ENCODE data around the gene SUPT4H1.

SUPT4H1 gene

GRCh38 chr17:58338841-58339754 lies 12.9 kb downstream of the SUPT4H1 start:
- peak; percentile 39 to 58 for DNase-seq

DNA sequence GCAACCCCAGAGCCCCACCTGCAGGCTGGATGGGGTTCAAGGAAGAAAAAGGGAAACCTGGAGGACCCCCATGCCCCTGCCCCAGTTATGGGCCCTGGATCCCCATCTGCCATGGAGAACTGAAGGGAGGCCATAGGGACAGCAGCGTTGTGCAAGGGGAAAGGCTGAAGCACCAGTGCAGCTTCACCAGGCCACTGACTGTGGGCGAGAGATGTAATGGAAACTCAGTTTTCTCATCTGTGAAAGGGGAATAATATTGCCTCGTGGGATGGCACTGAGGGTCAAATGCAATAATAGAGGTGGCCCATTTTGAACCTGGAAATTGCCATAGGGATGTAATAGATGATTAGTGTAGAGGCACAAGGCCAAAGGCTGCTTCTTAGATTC lies 13.6 kb downstream of the SUPT4H1 start:
- DNase-seq, result peak in 1 of 2 experiments; percentile 46

DNA sequence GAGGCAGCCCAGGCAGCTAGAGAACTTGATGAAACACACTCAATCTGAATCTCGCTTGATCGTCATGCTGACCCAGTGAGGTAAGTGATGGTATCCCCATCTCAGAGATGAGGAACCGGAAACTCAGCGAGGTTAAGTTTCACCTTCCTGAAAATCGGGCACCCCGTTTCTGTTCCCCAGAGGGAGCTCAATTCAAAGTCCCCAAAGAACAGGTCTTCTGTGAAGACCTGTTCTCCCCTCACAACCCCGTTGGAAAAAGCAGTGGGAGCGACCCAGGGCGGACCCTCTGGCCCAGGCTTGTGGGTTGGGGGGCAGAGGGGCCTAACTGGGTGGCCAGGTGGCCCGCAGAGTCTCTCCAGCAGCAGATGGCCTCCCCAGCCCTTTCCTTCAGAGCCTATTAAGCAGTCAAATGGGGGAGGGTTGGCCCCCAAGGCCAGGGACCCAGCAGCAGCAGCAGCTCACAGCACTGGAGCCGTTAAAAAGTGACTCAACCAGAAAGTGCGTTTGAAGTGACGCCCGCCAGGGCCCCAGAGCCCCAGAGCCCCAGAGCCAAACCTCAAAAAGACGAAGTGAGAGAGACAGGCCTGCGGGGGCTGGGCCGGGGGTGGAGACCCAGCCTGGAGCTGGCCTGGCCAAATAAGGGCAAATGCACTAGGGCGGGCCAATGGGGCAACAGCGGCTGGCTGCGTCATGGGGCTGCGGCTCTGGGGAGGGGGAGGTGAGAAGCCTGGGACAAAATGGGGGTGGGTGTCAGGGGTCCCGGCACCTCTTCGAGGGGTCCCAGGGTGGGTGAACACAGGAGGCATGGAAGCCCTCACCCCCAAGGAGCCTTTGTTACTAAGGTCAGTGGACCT lies 14.2 kb downstream of the SUPT4H1 start:
- peak; percentile 87 to 97 for DNase-seq

- peak; percentile 48 to 53 for DNase-seq
These were observed 14.8 kb downstream of the SUPT4H1 start for GRCh38 chr17:58337210-58337599.

DNA sequence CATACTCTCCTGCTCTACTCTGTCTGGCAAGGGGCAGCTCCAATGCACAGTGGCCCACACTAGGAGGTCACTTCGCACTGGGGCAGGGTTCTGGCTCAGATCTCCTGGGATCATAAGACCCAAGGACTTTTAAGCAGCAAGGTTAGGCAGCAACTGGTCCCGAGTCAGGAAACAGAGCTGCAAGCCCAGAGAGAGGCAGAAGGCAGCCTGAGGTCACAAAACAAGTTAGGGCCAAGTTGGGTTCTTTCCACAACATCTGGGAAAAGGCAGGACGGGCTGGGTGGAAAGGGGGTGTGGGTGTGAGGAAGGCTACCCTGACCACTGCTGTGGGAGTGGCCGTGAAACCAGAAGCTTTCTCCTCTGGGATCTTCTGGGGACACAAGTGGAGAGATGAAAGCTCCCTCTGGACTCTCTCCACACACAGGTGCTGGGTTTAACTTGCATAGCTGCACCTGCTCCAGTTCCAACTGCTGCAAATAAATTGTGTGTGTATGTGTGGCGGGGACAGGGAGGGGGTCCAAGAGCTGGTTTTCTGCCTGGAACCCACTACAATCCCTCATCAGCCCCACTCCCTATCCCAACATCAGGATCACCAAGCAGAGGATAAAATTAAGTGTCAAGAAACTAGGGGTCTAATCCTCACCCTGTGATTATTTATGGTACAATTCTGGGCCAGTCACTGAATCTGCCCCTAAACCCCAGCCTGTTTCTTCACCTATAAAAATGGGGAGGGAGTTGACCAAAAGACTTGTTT lies 15.4 kb downstream of the SUPT4H1 start:
- DNase-seq, result no peak

DNA sequence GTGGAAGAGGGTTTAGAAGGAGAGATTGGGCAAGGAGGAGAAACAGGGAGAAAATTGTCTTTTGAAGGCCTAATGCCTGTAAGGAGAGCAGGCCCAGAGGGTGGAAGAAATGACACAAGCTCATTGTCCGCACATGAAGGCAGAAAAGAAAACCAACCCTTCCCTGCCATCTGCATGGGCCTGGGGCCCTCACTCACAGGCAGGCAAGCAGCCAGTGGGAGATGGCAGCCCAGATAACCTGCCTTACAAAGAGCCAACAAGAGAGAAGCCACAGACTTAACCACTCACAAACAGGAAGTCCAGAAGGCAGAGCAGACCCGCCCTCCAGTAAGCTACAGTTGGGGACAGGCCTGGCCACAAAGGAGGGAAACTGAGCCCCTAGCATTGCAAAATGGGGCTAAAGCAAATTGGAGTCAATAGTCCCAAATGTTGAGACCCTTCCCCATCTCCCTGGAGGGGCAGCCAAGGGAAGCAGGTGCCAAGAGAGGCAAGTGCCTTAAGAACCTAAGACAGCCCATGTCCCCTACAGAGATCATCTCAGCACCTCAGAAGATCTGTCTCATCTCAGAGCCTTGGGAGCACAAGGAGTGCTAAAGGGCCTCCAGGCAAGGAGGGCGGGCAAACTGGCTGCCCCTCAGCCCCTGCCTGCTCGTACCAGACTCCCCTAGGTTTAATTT lies 16.1 kb downstream of the SUPT4H1 start:
- DNase-seq, result peak; percentile 51 to 65

DNA sequence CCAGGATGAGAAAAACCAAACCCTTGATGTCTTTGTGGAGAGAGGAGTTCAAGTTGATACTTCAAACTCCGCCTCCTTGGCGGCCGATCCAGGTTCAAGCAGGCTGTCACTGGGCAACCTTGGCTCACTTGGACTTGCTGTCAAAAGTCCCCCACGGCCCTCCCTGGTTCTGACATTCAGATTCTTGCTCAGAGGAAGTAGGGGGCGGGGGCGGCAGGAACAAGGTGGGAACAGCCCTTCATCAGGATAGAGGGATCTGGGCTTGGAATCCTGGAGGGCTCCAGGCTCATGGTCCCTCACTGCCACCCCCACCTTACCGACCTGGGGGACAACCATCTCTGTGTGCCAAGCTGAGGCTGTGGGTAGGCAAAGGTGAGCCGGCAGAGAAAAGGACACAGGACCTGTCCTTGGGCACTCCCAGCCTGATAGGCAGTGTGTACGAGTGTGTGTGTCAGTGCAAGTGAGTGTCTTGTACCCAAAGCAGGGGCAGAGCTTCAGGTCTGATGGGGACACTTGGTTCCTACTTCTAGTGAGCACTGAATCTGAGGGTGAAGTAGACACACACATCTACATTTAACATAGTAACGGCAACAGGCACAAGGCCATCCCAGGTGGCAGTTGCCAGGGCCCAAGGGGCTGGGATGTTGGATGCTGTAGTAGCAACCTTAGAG lies 16.8 kb downstream of the SUPT4H1 start:
- DNase-seq, result peak; percentile 40 to 58

- no peak for DNase-seq
These were observed 17.3 kb downstream of the SUPT4H1 start for GRCh38 chr17:58334661-58335060.

GRCh38 chr17:58334256-58334655 lies 17.7 kb downstream of the SUPT4H1 start:
- no peak for DNase-seq

DNA sequence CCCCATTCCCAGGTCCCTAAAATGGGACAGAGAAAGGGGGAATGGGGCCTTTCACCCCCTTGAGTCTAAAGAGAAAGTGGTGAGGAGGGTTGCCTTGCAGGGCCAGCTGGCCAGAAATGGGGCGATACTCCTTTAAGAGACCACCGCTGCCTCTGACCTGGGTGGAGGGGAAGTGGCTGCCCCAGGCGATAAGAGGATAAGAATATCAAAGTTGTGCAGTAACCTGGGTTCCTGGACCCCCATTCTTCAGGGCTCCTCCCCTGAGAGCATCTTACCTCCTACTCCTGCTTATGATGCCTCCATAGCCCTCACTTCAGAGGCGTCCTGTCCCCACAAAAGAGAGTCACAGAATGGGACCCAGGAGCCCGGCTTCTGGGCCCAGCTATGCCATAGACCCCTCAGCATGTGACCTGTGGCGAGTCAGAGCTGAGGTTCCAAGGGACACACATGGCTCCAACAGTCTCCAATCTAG lies 18.2 kb downstream of the SUPT4H1 start:
- peak in 1 of 2 experiments; percentile 17 for DNase-seq

DNA sequence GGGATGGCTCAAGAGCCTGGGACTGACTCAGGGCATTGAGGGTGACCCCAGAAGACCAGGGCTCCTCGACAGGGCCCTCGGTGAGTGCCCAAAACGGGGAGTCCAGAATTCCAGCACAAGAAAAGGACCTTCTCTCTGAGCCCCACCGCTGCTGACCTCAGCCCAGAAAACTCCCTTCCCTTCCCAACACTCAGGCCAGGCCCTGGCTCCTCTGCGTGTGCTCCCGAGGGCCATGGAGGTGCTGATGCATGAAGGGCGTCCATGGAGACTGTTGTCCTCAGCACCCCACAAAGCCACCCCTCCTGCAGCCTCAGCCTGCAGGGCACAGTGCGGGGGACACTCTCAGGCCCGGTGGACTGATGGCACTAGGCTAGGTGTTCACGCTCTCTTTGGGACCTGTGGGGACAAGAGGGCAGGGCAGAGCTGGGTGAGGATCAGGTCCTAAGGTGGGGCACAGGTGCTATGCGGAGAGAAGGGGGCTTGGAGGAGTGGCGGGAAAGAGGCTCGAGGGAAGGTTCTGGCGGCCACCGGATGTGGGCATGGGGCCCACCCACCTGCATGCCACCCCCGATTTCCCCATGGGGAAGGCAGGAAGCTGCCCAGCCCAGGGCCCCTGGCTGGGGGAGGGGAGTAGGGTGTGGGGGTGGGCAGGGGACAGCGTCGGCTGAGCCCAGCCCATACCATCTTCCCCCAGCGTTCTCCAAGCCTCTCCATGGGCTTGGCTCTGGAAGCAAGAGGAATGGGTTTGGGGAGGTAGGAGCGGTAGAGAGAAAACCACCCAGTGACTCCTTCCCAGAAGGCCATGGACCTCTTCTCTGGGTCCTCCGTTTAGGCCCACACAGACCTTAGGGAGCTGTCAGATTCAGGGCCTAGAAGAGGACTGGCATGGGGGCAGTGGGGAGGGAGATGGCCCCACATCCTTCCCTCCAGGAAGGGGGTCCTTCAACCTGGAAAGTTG lies 18.9 kb downstream of the SUPT4H1 start:
- DNase-seq, result peak; percentile 75 to 77

DNA sequence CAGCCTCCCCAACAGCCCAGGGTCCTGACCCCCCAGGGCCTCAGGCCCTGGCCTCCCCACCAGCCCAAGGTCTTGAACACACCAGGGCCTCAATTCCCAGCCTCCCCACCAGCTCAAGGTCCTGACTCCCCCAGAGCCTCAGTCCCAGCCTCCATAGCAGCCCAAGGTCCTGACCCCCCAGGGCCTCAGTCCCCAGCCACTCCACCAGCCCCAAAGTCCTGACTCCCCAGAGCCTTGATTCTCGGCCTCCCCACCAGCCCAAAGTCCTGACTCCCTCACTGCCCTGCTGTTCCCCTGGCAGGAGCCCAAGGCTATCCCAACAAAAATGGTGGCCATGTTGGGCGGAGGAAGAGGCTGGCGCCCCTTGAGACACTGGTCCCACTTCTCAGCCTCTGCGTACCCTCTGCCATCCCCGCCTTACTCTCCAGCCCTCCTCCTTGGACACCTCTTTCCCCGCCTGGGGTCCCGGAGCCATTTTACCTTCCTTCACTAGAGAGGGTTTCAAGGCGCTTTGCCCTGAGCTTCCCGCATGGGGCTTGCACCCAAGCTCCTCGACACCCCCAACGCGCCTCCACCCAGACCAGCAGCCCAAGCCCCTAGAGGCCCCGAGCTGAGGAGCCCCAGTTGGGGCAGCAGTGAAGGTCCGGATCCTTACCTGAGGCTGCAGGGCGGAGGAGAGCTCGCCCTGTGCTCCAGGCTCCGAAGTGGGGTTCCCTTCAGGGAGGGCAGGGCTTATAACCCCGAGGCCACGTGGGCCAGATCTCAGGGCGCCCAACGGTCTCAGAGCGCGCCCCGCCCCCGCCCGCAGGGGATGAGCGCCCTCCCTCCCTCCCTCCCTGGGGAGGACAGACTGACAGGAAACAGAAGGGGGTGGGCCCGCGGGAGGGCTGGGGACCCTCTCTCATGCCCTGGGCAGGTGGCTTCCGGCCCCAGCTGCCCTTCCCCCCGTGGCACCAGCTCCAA lies 19.9 kb downstream of the SUPT4H1 start:
- peak; percentile 95 for DNase-seq

GRCh38 chr17:58330997-58331814 lies 20.8 kb downstream of the SUPT4H1 start:
- peak; percentile 79 to 85 for DNase-seq

GRCh38 chr17:58330538-58330996 lies 21.4 kb downstream of the SUPT4H1 start:
- peak; percentile 45 to 50 for DNase-seq

GRCh38 chr17:58329810-58330537 lies 22.0 kb downstream of the SUPT4H1 start:
- DNase-seq, result peak; percentile 48 to 67

DNA sequence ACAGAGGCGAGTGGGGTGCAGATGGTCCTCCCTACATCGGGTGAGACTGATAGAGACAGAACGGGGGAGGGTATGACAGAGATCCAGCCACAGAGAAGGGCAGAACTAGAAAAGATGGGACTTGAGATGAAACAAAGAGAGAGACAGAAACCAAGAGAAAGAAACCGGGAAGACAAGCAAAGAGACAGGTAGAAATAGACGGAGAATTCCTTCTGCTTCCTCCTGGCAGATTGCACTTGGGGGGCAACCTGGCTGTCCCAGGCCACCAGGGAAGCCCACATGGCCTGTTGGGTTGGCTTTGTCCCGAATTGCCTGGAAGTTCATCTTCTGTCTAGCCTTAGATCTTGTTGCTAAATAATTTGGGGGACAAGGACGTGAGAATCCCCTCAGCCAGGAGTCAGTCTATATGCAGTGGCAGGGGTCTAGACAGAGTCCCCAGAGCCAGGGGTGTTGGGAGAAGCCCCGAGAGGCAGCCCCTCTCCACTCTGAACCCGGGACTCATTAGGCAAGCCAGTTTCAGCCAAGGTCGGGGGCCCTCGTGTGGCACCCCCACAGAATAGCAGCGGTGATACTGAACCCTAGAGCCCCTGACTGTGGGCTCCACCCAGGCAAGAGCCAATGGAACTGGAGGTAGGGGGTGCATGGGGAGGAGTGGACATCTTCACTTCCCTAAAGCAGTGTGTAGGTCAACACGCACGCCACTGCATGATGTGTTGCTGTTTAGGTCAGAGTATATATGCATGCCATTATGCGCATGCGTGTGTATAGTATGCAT lies 22.8 kb downstream of the SUPT4H1 start:
- DNase-seq, result peak; percentile 89

Data from stimulated activated CD4-positive, alpha-beta T cell treated with anti-CD3 and anti-CD28 coated beads, Interleukin-4, amount 100 ng/mL, for 4 hours (primary cell).